Testis (tissue), 3 donors: ENCODE data around the gene IL9R. TPM values are rescaled to one million over a fixed set of nuclear protein-coding genes. Genes with fewer than 3 reads are reported as not detected.

Source experiments
- DNase-seq: peaks from one replicate; pipeline ENCODE4 v3.0.0-alpha.2; 2019
- H3K27ac ChIP-seq, 2 donors: fragments of 200-600 bp; sonication (generic); one replicate each; pipeline ENCODE4 v1.5.1; 2019
- H3K27me3 ChIP-seq: fragments of 200-600 bp; sonication (generic); one replicate; pipeline ENCODE4 v1.5.1; 2019
- H3K36me3 ChIP-seq: fragments of 200-600 bp; sonication (generic); one replicate; pipeline ENCODE4 v1.5.1; 2017; ENCODE audit warnings: low read depth; ENCODE audit errors: missing control alignments
- H3K4me1 ChIP-seq: fragments of 200-600 bp; sonication (generic); one replicate; pipeline ENCODE4 v1.5.1; 2019
- H3K4me3 ChIP-seq, 2 donors: fragments of 200-600 bp; sonication (generic); one replicate each; pipeline ENCODE4 v1.5.1; 2017 to 2019
- H3K9me3 ChIP-seq: fragments of 200-600 bp; sonication (generic); one replicate; pipeline ENCODE4 v1.5.1; 2017
- POLR2A ChIP-seq: fragments of 450-650 bp; IDR thresholded peaks from one replicate; pipeline ENCODE4 v1.6.1; 2017; ENCODE audit warnings: antibody characterized with exemption, mild to moderate bottlenecking, moderate library complexity
- WGBS, 2 donors: methylation state at CpG; one replicate each; pipeline ENCODE4 v1.1.5; 2018; 5-methylcytosine and 5-hydroxymethylcytosine counted together
- intact Hi-C: fragments of 100-400 bp; cut with DNase I; formaldehyde crosslinking; loops from one replicate; pipeline ENCODE4 v1.15.1; 2023; ENCODE audit warnings: low total_unique reads
- polyA plus RNA-seq: library from polyadenylated mRNA; stranded (reverse); fragments of 350-450 nt; fragmentation: Illumina TruSeq; extraction: RNeasy Lipid Tissue Mini Kit (QIAGEN cat#74804); gene quantifications from one replicate; pipeline ENCODE4 v1.2.3, GENCODE V29; 2014; ENCODE audit warnings: low read depth, low replicate concordance; ENCODE audit not compliant: insufficient read depth
- total RNA-seq, 2 donors: library from RNA; depleted of rRNA; stranded (reverse); fragments of >200 nt; gene quantifications; one replicate each; pipeline ENCODE4 v1.2.3, GENCODE V29; 2016
- TF ChIP-seq, protein P1 (sequence below), 3 experiments: fragments of 450-650 bp in 2 of 3; fragments of 200-600 bp in 1 of 3; sonication (generic) in 1 of 3; IDR thresholded peaks; one replicate each; pipeline ENCODE4 v1.5.1; 2016 to 2019; ENCODE audit warnings: antibody characterized with exemption in 3 of 3, mild to moderate bottlenecking in 2 of 3, moderate library complexity in 1 of 3

IL9R gene
- total and polyA plus RNA-seq, 3 donors from 2014 or later: 0.24 to 0.31 TPM; not detected in 1

DNA sequence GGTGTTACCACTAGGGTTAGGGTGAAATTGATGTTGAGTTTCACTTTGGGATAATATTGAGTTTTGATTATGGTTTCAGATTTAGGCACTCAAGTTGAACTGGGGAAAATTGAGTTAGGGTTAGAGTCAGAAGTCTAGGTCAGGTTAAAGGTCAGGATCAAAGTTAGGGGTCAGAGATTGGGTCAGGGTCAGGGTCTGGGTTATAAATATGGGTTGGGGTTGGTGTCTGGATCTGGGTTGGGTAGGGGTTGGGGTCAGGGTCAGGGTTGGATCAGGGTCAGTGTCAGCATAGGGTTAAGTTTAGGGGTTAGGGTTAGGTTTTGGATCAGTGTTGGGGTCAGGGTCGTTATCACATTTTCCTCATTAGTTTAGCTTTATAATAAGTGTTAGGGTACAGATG, 42.7 kb upstream of the IL9R start:
- 45 to 55% methylated on average over 1 of the region's 1 CpG for WGBS, 2 donors
- intact Hi-C loops: no loop called here
- H3K4me1 ChIP-seq: no peaks in the 10 kb centered on the region
- DNase-seq: no peak
- no peaks in the 10 kb centered on the region for H3K9me3 ChIP-seq
- no peaks in the 10 kb centered on the region for H3K36me3 ChIP-seq
- H3K27ac ChIP-seq: no peak overlapping the region
- H3K4me3 ChIP-seq: no peak overlapping the region
- no peaks in the 10 kb centered on the region for H3K27me3 ChIP-seq
- no peak for TF ChIP-seq POLR2A
- TF ChIP-seq, protein P1, sequence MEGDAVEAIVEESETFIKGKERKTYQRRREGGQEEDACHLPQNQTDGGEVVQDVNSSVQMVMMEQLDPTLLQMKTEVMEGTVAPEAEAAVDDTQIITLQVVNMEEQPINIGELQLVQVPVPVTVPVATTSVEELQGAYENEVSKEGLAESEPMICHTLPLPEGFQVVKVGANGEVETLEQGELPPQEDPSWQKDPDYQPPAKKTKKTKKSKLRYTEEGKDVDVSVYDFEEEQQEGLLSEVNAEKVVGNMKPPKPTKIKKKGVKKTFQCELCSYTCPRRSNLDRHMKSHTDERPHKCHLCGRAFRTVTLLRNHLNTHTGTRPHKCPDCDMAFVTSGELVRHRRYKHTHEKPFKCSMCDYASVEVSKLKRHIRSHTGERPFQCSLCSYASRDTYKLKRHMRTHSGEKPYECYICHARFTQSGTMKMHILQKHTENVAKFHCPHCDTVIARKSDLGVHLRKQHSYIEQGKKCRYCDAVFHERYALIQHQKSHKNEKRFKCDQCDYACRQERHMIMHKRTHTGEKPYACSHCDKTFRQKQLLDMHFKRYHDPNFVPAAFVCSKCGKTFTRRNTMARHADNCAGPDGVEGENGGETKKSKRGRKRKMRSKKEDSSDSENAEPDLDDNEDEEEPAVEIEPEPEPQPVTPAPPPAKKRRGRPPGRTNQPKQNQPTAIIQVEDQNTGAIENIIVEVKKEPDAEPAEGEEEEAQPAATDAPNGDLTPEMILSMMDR (IDR thresholded peaks at IDR 0.05): no peak

DNA sequence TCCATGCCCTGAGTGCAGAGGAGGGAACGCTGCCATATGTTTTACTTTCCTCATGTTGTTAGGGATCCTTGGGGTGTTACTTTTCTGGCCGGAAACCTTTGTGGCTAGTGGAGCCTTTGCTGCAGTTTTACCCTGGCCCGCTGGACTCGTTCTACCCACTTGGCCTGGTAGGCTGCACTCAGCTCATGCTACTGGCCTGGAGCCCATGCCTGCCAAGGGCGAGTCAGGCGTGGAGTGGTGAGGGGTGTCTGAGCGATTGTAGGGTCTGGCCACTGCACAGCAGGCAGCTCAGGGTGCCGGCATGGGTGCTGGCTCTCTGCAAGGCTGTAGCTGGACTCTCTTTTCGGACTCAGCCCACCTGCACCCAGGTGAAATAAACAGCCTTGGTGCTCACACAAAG, 41.4 kb upstream of the IL9R start:
- no peaks in the 10 kb centered on the region for H3K36me3 ChIP-seq
- H3K9me3 ChIP-seq: no peaks in the 10 kb centered on the region
- 73% methylated on average over 4 to 9 of the region's 9 CpGs for WGBS, 2 donors
- TF ChIP-seq POLR2A: no peak
- TF ChIP-seq, protein P1 (IDR thresholded peaks at IDR 0.05): no peak
- DNase-seq: no peak
- no peaks in the 10 kb centered on the region for H3K27me3 ChIP-seq
- no peak overlapping the region for H3K27ac ChIP-seq
- intact Hi-C loops: no loop called here
- no peaks in the 10 kb centered on the region for H3K4me1 ChIP-seq
- H3K4me3 ChIP-seq: no peak overlapping the region

DNA sequence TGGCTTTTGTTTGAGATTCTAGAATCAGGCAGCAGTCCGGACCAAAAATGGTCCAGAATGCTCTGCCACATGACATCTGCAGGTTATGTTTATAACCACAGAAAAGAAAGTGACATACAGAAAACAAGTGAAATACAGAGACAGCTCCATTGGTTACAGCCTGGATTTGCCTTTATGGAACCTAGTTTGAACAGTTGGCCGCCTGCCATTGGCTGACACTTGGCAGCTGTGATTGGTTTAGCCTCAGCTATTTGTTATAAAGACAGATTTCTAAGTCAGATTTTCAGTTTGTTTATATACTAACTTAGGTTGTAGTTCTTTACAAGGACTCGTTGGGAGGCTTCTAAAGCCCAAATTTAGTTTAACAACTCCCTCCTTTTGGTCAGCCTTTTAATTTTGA, 40.8 kb upstream of the IL9R start:
- Histone ChIP-seq H3K9me3 (no peaks in the 10 kb centered on the region), H3K4me3 (no peak overlapping the region), H3K4me1 (no peaks in the 10 kb centered on the region), H3K27me3 (no peaks in the 10 kb centered on the region), H3K27ac (no peak overlapping the region), H3K36me3 (no peaks in the 10 kb centered on the region)
- intact Hi-C loops: no loop called here
- TF ChIP-seq, protein P1 (IDR thresholded peaks at IDR 0.05): no peak
- TF ChIP-seq POLR2A: no peak
- 47 to 60% methylated on average over 3 of the region's 3 CpGs for WGBS, 2 donors
- no peak for DNase-seq

DNA sequence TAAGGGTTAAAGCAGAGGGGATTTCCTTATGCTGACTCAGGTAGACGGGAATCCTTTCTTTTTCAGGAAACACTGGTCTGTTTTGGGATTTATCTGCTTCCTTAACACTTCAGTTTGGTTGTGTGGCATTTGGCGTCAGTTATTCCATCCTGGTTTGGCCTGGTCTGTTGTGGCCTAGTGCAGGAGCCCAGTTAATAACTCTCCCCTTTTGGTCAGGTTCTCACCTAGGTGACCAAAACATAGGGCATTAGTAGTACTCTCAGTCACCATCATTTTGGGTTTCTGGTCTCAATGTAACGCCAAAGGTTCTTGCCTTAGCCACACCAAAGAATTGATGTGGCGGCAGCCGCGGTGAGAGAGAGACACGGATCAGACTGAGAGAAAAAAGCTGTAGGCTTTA, 39.7 kb upstream of the IL9R start:
- Histone ChIP-seq H3K36me3 (no peaks in the 10 kb centered on the region), H3K27ac (no peak overlapping the region), H3K9me3 (no peaks in the 10 kb centered on the region), H3K4me1 (no peaks in the 10 kb centered on the region), H3K27me3 (no peaks in the 10 kb centered on the region), H3K4me3 (no peak overlapping the region)
- DNase-seq: no peak
- intact Hi-C loops: no loop called here
- 51 to 62% methylated on average over 7 of the region's 7 CpGs for WGBS, 2 donors
- no peak for TF ChIP-seq POLR2A
- TF ChIP-seq, protein P1 (IDR thresholded peaks at IDR 0.05): no peak

GRCh38 chrX:155959018-155959587, 38.4 kb upstream of the IL9R start:
- TF ChIP-seq, protein P1 (IDR thresholded peaks at IDR 0.05): no peak
- TF ChIP-seq POLR2A: no peak
- Histone ChIP-seq H3K36me3 (no peaks in the 10 kb centered on the region), H3K27ac (no peak overlapping the region), H3K9me3 (no peaks in the 10 kb centered on the region), H3K4me1 (no peaks in the 10 kb centered on the region), H3K27me3 (no peaks in the 10 kb centered on the region), H3K4me3 (no peak overlapping the region)
- intact Hi-C loops: no loop called here
- 59 to 61% methylated on average over 5 of the region's 5 CpGs for WGBS, 2 donors
- no peak for DNase-seq
